GM18867 (cell line): Measurements from ENCODE around the gene RPS6KA2.
A peak's percentile ranks its signal among the peaks of the same experiment; 100 is the strongest.
"Not testable (repeated sequence)": the region's sequence is repeated elsewhere in the genome, so short reads cannot be mapped to it uniquely, and the experiment has no call there.

ENCODE experiments used
- ATAC-seq: cut with Tn5 transposase; IDR thresholded peaks from one replicate; pipeline ENCODE4 v1.9.1; 2021; ENCODE audit warnings: mild to moderate bottlenecking, moderate library complexity; ENCODE audit not compliant: unreplicated experiment

The RPS6KA2 gene

DNA sequence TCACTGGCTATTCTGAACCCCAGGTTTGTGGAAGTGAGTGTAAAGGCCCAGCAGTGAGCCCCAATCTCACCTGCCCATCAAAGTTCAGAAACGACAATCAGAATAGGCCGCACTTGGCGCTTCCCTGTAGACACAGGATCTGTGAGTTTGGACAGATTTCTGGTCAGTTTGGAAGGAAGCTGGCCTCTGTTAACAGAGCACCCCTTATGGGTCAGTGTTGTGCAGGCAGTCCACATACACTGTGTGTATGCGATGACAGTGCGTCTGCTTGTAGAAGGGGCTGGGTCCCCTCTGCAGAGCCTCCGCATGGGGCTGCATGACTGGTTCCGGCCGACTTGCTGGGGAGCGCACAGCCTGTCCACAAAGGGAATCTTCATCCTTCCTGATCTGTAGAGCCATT, 240.9 kb downstream of the RPS6KA2 start:
- no peak for ATAC-seq

GRCh38 chr6:166383802-166384363, 243.2 kb downstream of the RPS6KA2 start:
- not testable (repeated sequence) for ATAC-seq

GRCh38 chr6:166382933-166383801, 243.9 kb downstream of the RPS6KA2 start, which contains the start of gene MPC1:
Gene MPC1 (minus strand): TSS chr6:166382940. CDS start chr6:166382876, 64 bp downstream.
- peak; percentile 90 for ATAC-seq

GRCh38 chr6:166382500-166382932, 244.5 kb downstream of the RPS6KA2 start:
- ATAC-seq = no peak

DNA sequence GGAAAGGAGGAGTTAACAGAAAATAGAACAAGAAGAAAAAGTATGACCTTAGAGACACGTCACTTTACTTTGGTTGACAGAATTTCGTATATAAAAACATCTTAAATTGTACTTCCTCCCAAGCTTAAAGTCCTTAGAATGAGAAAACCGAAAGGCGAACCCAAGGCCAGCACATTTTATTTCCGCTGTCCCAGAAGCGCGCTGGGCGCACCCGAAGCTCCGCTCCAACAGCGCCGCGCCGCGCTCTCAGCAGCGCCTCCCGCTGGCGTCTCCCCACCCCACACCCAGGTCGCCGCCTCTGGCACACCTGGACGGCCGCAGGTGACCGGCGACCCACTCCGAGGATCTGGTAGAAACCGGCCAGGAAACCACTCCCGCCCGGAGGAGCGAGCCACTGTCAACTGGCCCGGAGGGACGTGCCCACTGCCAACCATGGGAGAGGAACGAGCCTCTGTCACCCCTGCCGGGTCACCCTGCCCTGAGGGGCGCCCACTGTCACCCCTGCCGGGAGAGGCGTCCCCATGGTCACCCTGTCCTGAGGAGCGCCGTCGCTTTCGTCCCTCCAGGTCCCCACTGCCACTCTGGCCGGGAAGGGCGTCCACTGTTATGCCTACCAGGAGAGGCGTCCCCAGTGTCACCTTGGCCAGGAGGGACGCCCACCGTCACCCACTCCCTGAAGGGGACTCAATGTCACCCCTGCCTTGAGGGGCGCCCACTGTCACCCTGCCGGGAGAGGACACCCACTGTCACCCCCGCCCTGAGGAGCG, 245.1 kb downstream of the RPS6KA2 start:
- peak; percentile 58 for ATAC-seq

DNA sequence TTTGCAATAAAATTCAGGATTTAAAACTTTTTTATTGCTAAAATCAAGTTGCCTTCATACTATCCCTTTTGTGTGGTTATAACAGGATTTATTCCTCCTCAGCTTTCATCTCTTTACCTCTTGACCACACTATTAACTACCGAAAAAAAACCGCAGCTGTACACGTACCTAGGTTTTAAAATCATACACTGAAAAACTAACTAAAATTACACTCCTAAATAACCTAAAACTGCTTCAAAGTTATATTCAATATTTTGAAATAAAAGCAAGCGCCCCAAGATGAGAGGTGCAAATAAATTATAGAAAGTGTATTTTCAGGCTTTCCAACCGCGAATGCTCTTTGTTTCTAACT, 245.7 kb downstream of the RPS6KA2 start:
- ATAC-seq = no peak

GRCh38 chr6:166379800-166380199, 247.3 kb downstream of the RPS6KA2 start:
- no peak for ATAC-seq

GRCh38 chr6:166379103-166379586, 247.9 kb downstream of the RPS6KA2 start:
- ATAC-seq = no peak

GRCh38 chr6:166377721-166378120, 249.3 kb downstream of the RPS6KA2 start:
- ATAC-seq = no peak

- ATAC-seq = no peak
These were observed 252.0 kb downstream of the RPS6KA2 start for GRCh38 chr6:166375013-166375412.

GRCh38 chr6:166370489-166370888, 256.6 kb downstream of the RPS6KA2 start:
- no peak for ATAC-seq

- no peak for ATAC-seq
These were observed 257.3 kb downstream of the RPS6KA2 start for GRCh38 chr6:166369782-166370181.

DNA sequence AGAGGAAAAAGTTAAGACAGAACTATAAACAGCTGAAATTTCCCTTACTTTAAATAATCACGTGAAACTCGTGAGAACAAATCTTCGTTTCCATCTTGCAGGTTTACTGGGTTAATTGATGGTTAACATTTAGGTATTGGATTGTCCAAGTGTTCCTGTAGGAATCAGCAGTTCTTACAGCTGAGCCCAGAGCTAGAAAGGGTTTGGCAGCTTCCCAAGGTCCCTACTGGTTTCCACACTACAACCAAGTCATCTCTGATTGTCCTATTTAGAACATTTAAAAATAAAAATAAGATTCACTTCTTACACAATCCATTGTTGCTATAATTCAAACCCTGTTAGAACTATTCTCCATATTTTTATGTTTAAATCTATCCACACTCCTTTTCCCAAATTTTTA, 260.1 kb downstream of the RPS6KA2 start:
- no peak for ATAC-seq

DNA sequence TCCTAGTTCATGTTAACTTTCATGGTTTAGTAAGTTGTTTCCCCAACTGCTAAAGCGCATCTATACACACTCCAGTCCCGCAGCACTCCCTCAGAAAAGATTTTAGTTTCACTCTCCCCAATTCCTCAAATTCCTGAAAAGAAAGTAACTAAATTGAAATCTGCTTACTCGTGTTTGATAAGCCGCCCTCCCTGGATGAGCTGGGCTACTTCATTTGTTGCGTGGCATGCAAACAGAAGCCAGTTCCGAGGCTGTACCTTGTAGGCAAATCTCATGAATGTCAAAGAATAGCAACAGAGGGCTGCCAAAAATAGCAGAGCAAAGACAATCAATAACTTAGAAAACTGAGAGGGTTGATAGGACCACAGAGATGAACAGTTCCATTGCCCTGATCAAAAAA, 261.2 kb downstream of the RPS6KA2 start:
- ATAC-seq = no peak

- ATAC-seq = no peak
These were observed 261.8 kb downstream of the RPS6KA2 start for GRCh38 chr6:166365221-166365620.

GRCh38 chr6:166364456-166364855, 262.6 kb downstream of the RPS6KA2 start:
- no peak for ATAC-seq

DNA sequence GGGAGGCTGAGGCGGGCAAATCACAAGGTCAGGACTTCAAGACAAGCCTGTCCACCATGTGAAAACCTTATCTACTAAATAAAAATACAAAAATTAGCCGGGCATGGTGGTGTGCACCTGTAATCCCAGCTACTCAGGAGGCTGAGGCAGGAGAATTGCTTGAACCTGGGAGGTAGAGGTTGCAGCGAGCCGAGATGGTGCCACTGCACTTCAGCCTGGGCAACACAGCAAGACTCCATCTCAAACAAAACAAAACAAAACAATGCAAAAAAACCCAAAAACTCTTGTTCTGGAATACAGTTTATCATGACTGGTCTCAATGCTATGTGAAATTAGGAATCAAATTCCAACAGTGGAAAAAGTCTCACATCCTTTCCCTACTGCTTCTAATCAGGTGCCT, 264.6 kb downstream of the RPS6KA2 start:
- not testable (repeated sequence) for ATAC-seq

- no peak for ATAC-seq
These were observed 266.0 kb downstream of the RPS6KA2 start for GRCh38 chr6:166361077-166361429.

- no peak for ATAC-seq
These were observed 266.6 kb downstream of the RPS6KA2 start for GRCh38 chr6:166360243-166361076.
